Fibroblast of the aortic adventitia (primary cell): ENCODE measurements around the gene NSD1. TPM values are rescaled to one million over a fixed set of nuclear protein-coding genes. Genes with fewer than 3 reads are reported as not detected.

Experiments used
- DNase-seq: peaks from one replicate; pipeline ENCODE4 v3.0.0-alpha.2; 2010; ENCODE audit warnings: low read depth
- H3K4me3 ChIP-seq: 2 replicates; pipeline ENCODE4 v1.5.1; 2011; ENCODE audit warnings: low read depth, mild to moderate bottlenecking, control low read depth, low read length, moderate library complexity
- CTCF ChIP-seq: IDR thresholded peaks from 2 replicates; pipeline ENCODE4 v1.5.1; 2011; ENCODE audit warnings: mild to moderate bottlenecking, low read length, control low read depth, inconsistent platforms; ENCODE audit not compliant: insufficient read depth
- total RNA-seq: library from RNA; depleted of rRNA; stranded (reverse); fragments of >200 nt; gene quantifications from 2 replicates; pipeline ENCODE4 v1.2.3, GENCODE V29; 2012; ENCODE audit warnings: low replicate concordance

Gene NSD1
- total RNA-seq, 1 donor = 50.3 TPM

GRCh38 chr5:177109810-177110209 is 23.8 kb upstream of the NSD1 start:
- H3K4me3 ChIP-seq = no peak overlapping the region
- TF ChIP-seq CTCF = no peak
- DNase-seq = no peak

GRCh38 chr5:177111720-177112394 is 21.7 kb upstream of the NSD1 start:
- DNase-seq = peak; percentile 38
- peak; percentile 97 for TF ChIP-seq CTCF
- peak overlapping the region; percentile 22 for H3K4me3 ChIP-seq

GRCh38 chr5:177112589-177113220 is 20.9 kb upstream of the NSD1 start:
- H3K4me3 ChIP-seq = no peak overlapping the region
- no peak for DNase-seq
- TF ChIP-seq CTCF = no peak

- peak; percentile 100 for TF ChIP-seq CTCF
- no peak overlapping the region for H3K4me3 ChIP-seq
- DNase-seq = peak; percentile 81
Measured at GRCh38 chr5:177113566-177114424, 19.8 kb upstream of the NSD1 start.

GRCh38 chr5:177116631-177117373 is 16.8 kb upstream of the NSD1 start:
- H3K4me3 ChIP-seq = no peak overlapping the region
- DNase-seq = peak; percentile 81
- TF ChIP-seq CTCF = no peak

DNA sequence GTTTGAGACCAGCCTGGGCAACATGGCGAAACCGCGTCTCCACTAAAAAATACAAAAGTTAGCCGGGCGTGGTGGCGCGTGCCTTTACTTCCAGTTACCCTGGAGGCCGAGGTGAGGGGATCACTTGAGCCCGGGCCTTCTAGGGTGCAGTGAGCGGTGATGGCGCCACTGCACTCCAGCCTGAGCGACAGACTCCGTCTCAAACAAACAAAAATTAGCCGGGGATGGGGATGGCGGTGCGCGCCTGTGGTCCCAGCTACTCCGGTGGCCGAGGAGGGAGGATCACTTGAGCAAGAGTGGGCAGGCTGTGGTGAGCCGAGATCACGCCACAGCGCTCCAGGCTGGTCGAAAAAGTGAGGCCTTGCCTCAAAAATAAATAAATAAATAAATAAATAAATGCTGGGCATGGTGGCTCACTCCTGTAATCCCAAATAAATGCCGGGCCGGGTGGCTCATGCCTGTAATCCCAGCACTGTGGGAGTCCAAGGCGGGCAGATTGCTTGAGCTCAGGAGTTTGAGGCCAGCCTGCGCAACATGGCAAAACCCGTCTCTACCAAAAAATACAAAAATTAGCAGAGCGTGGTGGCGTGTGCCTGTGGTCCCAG is 16.0 kb upstream of the NSD1 start:
- no peak for TF ChIP-seq CTCF
- H3K4me3 ChIP-seq = no peak overlapping the region
- DNase-seq = no peak
